ENCODE data around the gene NTHL1.
A peak's percentile ranks its signal among the peaks of the same experiment; 100 is the strongest.

The NTHL1 gene

DNA sequence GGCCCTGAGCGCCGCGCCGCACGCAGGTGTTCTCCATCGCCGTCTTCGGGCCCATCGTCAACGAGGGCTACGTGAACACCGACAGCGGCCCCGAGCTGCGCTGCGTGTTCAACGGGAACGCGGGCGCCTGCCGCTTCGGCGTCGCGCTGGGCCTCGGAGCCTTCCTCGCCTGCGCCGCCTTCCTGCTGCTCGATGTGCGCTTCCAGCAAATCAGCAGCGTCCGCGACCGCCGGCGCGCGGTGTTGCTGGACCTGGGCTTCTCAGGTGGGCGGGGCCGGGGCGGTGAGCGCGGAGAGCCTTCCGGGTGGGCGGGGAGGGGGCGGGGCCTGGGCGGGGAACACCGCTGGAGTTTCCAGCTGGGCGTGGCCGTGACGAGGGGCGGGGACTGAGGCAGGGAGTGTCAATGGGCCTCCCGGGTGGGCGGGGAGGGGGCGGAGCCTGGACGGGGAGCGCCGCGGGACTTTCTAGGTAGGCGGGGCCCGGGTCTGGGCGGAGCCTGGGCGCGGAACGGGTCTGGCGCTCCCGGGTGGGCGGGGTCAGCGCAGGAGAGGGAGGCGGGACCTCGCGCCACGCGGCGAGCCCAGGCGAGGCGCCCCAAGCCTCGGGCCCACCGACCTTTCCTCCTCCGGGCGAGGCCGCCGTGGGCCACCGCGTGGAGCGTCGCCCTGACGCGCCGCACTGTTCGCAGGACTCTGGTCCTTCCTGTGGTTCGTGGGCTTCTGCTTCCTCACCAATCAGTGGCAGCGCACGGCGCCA lies 55.5 kb downstream of the NTHL1 start:
- peak; percentile 57 for DNase-seq (ENCODE audit: low spot score)

GRCh38 chr16:1991588-1991947 lies 56.1 kb downstream of the NTHL1 start:
- DNase-seq (ENCODE audit: low spot score): no peak

GRCh38 chr16:1991135-1991551 lies 56.5 kb downstream of the NTHL1 start:
- no peak for DNase-seq (ENCODE audit: low spot score)

DNA sequence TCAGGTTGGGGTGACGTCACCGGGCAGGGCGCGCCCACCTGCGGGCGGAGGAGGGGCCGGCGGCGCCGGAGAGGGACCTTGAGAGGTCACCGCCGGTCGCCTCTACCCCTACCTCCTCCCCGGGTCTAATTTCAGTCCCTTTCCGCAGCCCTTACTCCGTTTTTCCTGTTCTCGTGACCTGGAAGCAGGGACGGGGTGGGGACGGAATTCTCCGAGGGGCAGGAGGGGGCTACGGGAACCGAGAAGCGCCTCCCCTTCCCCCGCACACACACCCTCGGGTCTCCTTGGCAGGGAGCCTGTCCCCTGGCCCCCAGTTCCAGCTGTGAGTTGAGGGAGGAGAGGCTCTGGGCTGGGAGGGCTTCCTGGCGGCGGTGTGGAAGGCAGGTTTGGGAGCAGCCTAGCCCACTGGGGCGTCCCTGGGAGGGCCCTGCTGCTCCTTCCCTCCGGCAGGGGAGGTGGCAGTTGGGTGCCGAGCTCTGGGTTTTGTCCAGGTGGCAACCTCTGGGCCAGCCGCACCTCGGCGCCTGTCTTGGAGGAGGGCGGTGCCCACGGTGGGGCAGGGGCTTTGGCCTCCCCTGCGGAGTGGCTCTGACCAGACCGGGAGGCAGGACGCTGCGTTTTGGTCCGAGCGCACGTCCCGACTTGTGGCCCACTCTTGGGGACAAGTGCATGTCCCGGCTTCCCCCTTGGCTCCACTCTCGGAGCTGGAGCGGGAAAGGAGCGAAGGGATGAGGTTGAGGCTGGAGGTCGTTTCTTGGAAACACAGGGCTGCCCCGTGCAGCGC lies 57.1 kb downstream of the NTHL1 start:
- DNase-seq (ENCODE audit: low spot score): peak; percentile 41

- DNase-seq (ENCODE audit: low spot score): no peak
Measured at GRCh38 chr16:1990101-1990350, 57.6 kb downstream of the NTHL1 start.

Data from LoVo (cell line).